Psoas muscle (tissue), 8 donors: ENCODE data around the gene PRB3. TPM values are rescaled to one million over a fixed set of nuclear protein-coding genes. Genes with fewer than 3 reads are reported as not detected.

Source experiments
- ATAC-seq, 4 donors: fragments of 200-7000 bp; cut with Tn5 transposase; one replicate each; pipeline ENCODE4 v1.9.1; 2020; ENCODE audit warnings: moderate library complexity in 3 of 4, mild to moderate bottlenecking in 2 of 4
- DNase-seq, 2 donors: peaks; one replicate each; pipeline ENCODE4 v3.0.0-alpha.2; 2020
- H3K27ac ChIP-seq: fragments of 200-600 bp; one replicate; pipeline ENCODE4 v1.8.0; 2022
- H3K27me3 ChIP-seq, 3 donors: fragments of 200-600 bp in 1 of 3; one replicate each; pipeline versions ENCODE4 v1.6.1 to v1.8.0; 2013 to 2022; ENCODE audit warnings: low read length in 2 of 3, mild to moderate bottlenecking in 2 of 3, moderate library complexity in 1 of 3; ENCODE audit not compliant: insufficient read depth in 3 of 3
- H3K36me3 ChIP-seq, 2 donors: fragments of 200-600 bp in 1 of 2; one replicate each; pipeline versions ENCODE4 v1.6.1 to v1.8.0; 2013 to 2022; ENCODE audit warnings: low read depth in 1 of 2, mild to moderate bottlenecking in 1 of 2, moderate library complexity in 1 of 2; ENCODE audit not compliant: insufficient read depth in 1 of 2
- H3K4me1 ChIP-seq: fragments of 200-600 bp; one replicate; pipeline ENCODE4 v1.8.0; 2022
- H3K4me3 ChIP-seq: fragments of 200-600 bp; one replicate; pipeline ENCODE4 v1.8.0; 2022; ENCODE audit warnings: mild to moderate bottlenecking
- H3K9me3 ChIP-seq: fragments of 200-600 bp; one replicate; pipeline ENCODE4 v1.8.0; 2022
- WGBS, 3 donors: extraction: QIAGEN DNeasy Blood & Tissue Kit; methylation state at CpG; one replicate each; pipeline versions ENCODE4 v1.1.6 to v1.1.7; 2013; 5-methylcytosine and 5-hydroxymethylcytosine counted together
- intact Hi-C, 2 donors: fragments of 100-400 bp; cut with DNase I; formaldehyde crosslinking; loops; one replicate each; pipeline versions ENCODE4 v1.11.0 to v1.14.2; 2022
- polyA plus RNA-seq, 3 donors: library from polyadenylated mRNA; stranded (reverse); fragments of 200-250 nt; gene quantifications; one replicate each; pipeline ENCODE4 v1.2.3, GENCODE V29; 2013
- total RNA-seq, 4 donors: library from RNA; stranded (reverse); fragmentation: NEBNext Ultra II Directional in 2 of 4; extraction: Animal tissue kit (Norgen Biotek cat#: 25700) in 2 of 4; gene quantifications; one replicate each; pipeline versions ENCODE4 v1.2.1 to v1.2.4, GENCODE V29; 2021 to 2023
- TF ChIP-seq, protein P1 (sequence below): fragments of 200-600 bp; IDR thresholded peaks from one replicate; pipeline ENCODE4 v1.8.0; 2022; ENCODE audit warnings: antibody characterized with exemption
- donor health status: healthy with polysubstance abuse.
- donor health status: DM: no; HTN: no; CAD: no; lungs with moderate emphysema.
- donor health status: Bipolar disorder and iron deficiency.
- donor health status: healthy.
- donor health status: DM: yes; HTN: yes; CAD: no.
- donor health status: DM: no; HTN: no; CAD: no.
- donor health status: DM: no; HTN: no; CAD: no.
- donor health status: DM: yes; HTN: yes; CAD: no.

PRB3 gene
- total and polyA plus RNA-seq, 7 donors: not detected

GRCh38 chr12:11246489-11246888 lies 23.0 kb downstream of the PRB3 start:
- TF ChIP-seq, protein P1, sequence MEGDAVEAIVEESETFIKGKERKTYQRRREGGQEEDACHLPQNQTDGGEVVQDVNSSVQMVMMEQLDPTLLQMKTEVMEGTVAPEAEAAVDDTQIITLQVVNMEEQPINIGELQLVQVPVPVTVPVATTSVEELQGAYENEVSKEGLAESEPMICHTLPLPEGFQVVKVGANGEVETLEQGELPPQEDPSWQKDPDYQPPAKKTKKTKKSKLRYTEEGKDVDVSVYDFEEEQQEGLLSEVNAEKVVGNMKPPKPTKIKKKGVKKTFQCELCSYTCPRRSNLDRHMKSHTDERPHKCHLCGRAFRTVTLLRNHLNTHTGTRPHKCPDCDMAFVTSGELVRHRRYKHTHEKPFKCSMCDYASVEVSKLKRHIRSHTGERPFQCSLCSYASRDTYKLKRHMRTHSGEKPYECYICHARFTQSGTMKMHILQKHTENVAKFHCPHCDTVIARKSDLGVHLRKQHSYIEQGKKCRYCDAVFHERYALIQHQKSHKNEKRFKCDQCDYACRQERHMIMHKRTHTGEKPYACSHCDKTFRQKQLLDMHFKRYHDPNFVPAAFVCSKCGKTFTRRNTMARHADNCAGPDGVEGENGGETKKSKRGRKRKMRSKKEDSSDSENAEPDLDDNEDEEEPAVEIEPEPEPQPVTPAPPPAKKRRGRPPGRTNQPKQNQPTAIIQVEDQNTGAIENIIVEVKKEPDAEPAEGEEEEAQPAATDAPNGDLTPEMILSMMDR: no peak
- no peak overlapping the region for H3K27ac ChIP-seq

DNA sequence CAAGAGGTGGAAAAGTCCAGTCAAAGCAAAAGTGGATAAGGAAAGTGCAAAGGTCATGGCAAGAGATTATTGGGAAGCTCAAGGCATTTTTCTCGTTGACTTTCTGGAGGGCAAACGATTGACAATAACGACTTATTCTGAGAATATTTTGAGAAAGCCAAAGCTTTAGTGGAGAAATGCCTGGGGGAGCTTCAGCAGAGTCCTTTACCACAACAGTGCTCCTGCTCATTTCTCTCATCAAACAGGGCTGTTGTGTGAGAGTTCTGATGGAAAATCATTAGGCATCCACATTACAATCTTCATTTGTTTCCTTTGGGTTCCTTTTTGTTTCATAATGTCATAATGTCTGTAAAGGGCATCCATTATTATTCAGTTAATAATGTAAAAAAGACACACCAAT lies 26.9 kb downstream of the PRB3 start:
- Histone ChIP-seq H3K36me3 (no peaks in the 10 kb centered on the region), H3K4me3 (no peak overlapping the region), H3K27me3 (no peaks in the 10 kb centered on the region), H3K9me3 (no peaks in the 10 kb centered on the region), H3K4me1 (no peaks in the 10 kb centered on the region), H3K27ac (no peak overlapping the region)
- ATAC-seq (no peak), DNase-seq (no peak)
- intact Hi-C loops: no loop called here
- TF ChIP-seq, protein P1: no peak
- 83 to 89% (median 89%) methylated on average over 3 of the region's 3 CpGs for WGBS, 3 donors

More at GRCh38 chr12:11246489-11246888, 23.0 kb downstream of the PRB3 start:
- no peak for DNase-seq
- 71 to 90% (median 83%) methylated on average over 1 of the region's 1 CpG for WGBS, 3 donors
- no peaks in the 10 kb centered on the region for H3K27me3 ChIP-seq
- intact Hi-C loops: no loop called here
- no peak overlapping the region for H3K4me3 ChIP-seq
- ATAC-seq: no peak
- H3K36me3 ChIP-seq: no peaks in the 10 kb centered on the region
- H3K4me1 ChIP-seq: no peaks in the 10 kb centered on the region
- no peaks in the 10 kb centered on the region for H3K9me3 ChIP-seq

GRCh38 chr12:11240348-11240930 lies 29.1 kb downstream of the PRB3 start:
- no peaks in the 10 kb centered on the region for H3K9me3 ChIP-seq
- 78 to 83% (median 81%) methylated on average over 3 of the region's 3 CpGs for WGBS, 3 donors
- TF ChIP-seq, protein P1: no peak
- H3K4me3 ChIP-seq: no peak overlapping the region
- H3K4me1 ChIP-seq: no peaks in the 10 kb centered on the region
- H3K27ac ChIP-seq: no peak overlapping the region
- ATAC-seq (no peak), DNase-seq (no peak)
- H3K27me3 ChIP-seq: no peaks in the 10 kb centered on the region
- no peaks in the 10 kb centered on the region for H3K36me3 ChIP-seq
- intact Hi-C loops: no loop called here

GRCh38 chr12:11238275-11238674 lies 31.2 kb downstream of the PRB3 start:
- no peak overlapping the region for H3K27ac ChIP-seq
- TF ChIP-seq, protein P1: no peak
- no peak overlapping the region for H3K4me3 ChIP-seq
- intact Hi-C loops: no loop called here
- DNase-seq (no peak), ATAC-seq (no peak)
- H3K4me1 ChIP-seq: no peaks in the 10 kb centered on the region
- no peaks in the 10 kb centered on the region for H3K36me3 ChIP-seq
- H3K27me3 ChIP-seq: no peaks in the 10 kb centered on the region
- H3K9me3 ChIP-seq: no peaks in the 10 kb centered on the region
- 83 to 90% (median 84%) methylated on average over 4 of the region's 4 CpGs for WGBS, 3 donors

DNA sequence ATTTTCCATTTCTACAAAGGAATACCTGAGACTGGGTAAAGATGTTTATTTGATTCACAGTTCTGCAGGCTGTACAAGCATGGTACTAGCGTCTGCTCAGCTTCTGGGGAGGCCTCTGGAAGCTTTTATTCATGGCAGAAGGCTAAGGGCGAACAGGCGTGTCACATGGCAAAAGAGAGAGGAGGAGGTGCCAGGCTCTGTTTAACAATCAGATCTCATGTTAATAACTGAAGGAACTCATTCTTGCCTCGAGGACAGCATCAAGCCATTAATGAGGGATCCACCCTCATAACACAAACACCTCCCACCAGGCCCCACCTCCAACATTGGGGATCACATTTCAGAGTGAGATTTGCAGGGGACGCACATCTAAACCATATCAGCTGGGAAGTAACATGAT lies 36.0 kb downstream of the PRB3 start:
- ATAC-seq: no peak
- no peak overlapping the region for H3K27ac ChIP-seq
- H3K4me3 ChIP-seq: no peak overlapping the region
- intact Hi-C loops: no loop called here
- no peaks in the 10 kb centered on the region for H3K36me3 ChIP-seq
- H3K27me3 ChIP-seq: no peaks in the 10 kb centered on the region
- no peaks in the 10 kb centered on the region for H3K4me1 ChIP-seq
- H3K9me3 ChIP-seq: no peaks in the 10 kb centered on the region
- TF ChIP-seq, protein P1: no peak
- WGBS, 3 donors: 52 to 62% (median 56%) methylated on average over 5 of the region's 5 CpGs
- no peak for DNase-seq
